ENCODE results near the gene PLD4. TPM values are rescaled to one million over a fixed set of nuclear protein-coding genes. Genes with fewer than 3 reads are reported as not detected.

The PLD4 gene
- total RNA-seq, 1 donor from 2014 or later: not detected

DNA sequence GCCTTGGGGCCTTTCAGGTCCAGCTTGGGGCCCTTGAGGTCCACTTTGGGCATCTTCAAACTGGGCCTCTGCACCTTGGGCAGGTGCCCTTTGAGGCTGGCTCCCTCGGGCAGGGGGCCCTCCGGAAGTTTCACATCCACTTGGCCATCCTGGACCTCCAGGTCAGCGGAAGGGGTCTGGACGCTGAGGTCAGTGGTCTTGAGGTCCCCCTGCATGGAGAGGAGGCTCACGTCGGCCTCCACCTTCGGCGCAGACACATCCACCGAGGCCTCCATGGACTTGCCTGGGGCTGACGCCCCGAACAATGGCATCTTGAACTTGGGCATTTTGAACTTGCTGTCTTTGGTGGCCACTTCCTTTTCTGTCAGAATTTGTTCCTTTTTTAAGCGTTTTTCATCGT lies 28.4 kb downstream of the PLD4 start:
- peaks cover 8% of the 10 kb centered on the region for H3K36me3 Mint-ChIP-seq (ENCODE audit: unreplicated experiment)
- H3K27ac Mint-ChIP-seq (ENCODE audit: unreplicated experiment): no peak overlapping the region
- H3K4me3 Mint-ChIP-seq (ENCODE audit: unreplicated experiment): no peak overlapping the region
- H3K9me3 Mint-ChIP-seq (ENCODE audit: unreplicated experiment): peaks cover 2% of the 10 kb centered on the region
- TF ChIP-seq, protein P1, sequence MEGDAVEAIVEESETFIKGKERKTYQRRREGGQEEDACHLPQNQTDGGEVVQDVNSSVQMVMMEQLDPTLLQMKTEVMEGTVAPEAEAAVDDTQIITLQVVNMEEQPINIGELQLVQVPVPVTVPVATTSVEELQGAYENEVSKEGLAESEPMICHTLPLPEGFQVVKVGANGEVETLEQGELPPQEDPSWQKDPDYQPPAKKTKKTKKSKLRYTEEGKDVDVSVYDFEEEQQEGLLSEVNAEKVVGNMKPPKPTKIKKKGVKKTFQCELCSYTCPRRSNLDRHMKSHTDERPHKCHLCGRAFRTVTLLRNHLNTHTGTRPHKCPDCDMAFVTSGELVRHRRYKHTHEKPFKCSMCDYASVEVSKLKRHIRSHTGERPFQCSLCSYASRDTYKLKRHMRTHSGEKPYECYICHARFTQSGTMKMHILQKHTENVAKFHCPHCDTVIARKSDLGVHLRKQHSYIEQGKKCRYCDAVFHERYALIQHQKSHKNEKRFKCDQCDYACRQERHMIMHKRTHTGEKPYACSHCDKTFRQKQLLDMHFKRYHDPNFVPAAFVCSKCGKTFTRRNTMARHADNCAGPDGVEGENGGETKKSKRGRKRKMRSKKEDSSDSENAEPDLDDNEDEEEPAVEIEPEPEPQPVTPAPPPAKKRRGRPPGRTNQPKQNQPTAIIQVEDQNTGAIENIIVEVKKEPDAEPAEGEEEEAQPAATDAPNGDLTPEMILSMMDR (IDR thresholded peaks at IDR 0.05; ENCODE audit: partially characterized antibody, unreplicated experiment): no peak
- peak; percentile 12 for DNase-seq
- peaks cover 8% of the 10 kb centered on the region for H3K27me3 Mint-ChIP-seq (ENCODE audit: unreplicated experiment)
- H3K4me1 Mint-ChIP-seq (ENCODE audit: low read depth, unreplicated experiment): no peaks in the 10 kb centered on the region

DNA sequence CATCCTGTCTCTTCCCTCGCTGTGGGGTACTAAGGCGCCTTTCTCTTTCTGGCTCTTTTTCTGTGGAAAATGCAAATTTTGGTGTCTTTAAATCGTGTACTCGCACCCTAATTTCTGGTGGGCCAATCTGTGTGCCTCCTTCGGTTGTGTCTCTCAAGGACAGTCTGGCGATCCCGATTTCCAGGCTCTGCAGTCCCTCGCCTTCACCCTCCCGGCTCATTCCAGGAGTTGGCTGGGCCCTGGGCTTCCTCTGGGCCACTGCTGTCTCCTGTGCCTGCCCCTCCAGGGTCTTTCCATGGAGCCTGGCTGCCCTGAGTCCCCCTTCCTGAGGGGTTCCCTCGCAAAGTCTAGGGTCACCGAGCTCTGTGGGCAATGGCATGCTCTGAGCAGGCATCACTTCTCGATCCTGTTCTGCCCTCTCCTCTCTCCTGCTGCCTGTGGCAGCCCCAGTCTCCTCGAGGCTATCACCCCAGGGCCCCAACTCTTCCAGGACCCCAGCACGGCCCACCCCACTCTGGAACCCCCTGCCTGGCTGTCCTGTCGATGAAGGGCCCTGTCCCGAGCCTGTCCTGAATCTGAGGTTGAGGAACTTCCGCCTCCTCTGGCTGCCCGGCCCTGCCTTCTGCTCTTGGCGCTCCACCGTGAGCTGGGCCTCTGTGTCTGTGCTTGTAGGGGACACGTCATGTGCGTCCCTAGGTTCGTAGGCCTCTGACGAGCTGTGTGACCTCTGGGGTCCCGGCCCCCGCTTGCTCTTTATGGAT lies 29.4 kb downstream of the PLD4 start:
- Mint-ChIP-seq H3K27me3 (ENCODE audit: unreplicated experiment) (peaks cover 10% of the 10 kb centered on the region), H3K4me3 (ENCODE audit: unreplicated experiment) (no peak overlapping the region), H3K27ac (ENCODE audit: unreplicated experiment) (no peak overlapping the region), H3K9me3 (ENCODE audit: unreplicated experiment) (peaks cover 2% of the 10 kb centered on the region), H3K36me3 (ENCODE audit: unreplicated experiment) (peaks cover 8% of the 10 kb centered on the region), H3K4me1 (ENCODE audit: low read depth, unreplicated experiment) (no peaks in the 10 kb centered on the region)
- TF ChIP-seq, protein P1 (IDR thresholded peaks at IDR 0.05; ENCODE audit: partially characterized antibody, unreplicated experiment): no peak
- DNase-seq: peak; percentile 13

DNA sequence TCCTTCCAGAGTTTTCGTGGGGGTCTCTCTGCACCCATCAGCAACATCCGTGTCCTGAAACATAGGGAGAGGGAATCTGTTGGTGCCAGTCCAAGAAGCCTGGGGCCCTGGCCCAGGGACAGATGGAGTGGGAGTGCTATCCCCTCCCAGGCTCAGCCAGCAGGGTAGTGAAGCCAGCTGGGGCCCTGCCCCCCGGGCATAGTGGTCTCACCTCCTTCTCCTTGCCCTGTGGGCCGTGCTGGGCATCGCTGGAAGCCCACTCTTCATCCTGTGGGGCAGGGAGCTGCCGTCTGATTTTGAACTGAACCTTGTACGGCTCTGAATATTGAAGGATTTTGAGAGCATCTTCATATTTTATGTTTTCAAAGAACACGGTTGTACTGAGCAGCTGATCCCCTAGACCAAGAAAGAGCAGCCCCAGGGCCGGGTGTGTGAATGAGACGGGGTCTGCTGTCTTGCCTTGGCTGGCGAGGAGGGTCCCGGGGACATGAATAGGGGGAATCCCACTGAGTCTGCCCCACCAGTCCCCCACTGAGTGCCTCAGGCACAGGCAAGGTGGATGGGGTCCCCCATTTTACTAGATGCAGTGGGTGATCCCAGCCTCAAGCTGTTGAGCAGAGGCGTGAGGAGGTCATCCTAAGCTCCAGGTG lies 30.2 kb downstream of the PLD4 start:
- peak; percentile 5 for DNase-seq
- TF ChIP-seq, protein P1 (IDR thresholded peaks at IDR 0.05; ENCODE audit: partially characterized antibody, unreplicated experiment): no peak
- peaks cover 8% of the 10 kb centered on the region for H3K36me3 Mint-ChIP-seq (ENCODE audit: unreplicated experiment)
- H3K27ac Mint-ChIP-seq (ENCODE audit: unreplicated experiment): no peak overlapping the region
- H3K4me3 Mint-ChIP-seq (ENCODE audit: unreplicated experiment): no peak overlapping the region
- peaks cover 2% of the 10 kb centered on the region for H3K9me3 Mint-ChIP-seq (ENCODE audit: unreplicated experiment)
- H3K4me1 Mint-ChIP-seq (ENCODE audit: low read depth, unreplicated experiment): no peaks in the 10 kb centered on the region
- H3K27me3 Mint-ChIP-seq (ENCODE audit: unreplicated experiment): peaks cover 10% of the 10 kb centered on the region

DNA sequence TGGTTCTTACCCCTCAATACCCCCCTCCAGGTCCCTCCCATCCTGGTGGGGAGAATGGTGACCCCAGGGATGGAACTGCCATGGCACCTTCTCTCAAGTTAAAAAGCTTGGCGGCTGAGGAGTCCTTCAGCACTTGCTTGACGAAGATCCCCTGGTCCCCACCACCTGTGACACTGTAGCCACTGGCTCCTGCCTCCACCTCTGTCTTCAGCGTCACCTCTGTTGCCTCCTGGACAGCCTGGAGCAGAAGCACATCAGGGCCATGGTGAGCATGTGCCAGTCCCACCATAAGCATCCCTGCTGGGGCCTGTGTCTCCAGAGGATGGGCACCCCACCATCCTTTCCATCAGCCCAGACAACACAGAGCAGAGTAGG lies 30.7 kb downstream of the PLD4 start:
- Mint-ChIP-seq H3K36me3 (ENCODE audit: unreplicated experiment) (peaks cover 8% of the 10 kb centered on the region), H3K27ac (ENCODE audit: unreplicated experiment) (no peak overlapping the region), H3K4me3 (ENCODE audit: unreplicated experiment) (no peak overlapping the region), H3K9me3 (ENCODE audit: unreplicated experiment) (peaks cover 2% of the 10 kb centered on the region), H3K4me1 (ENCODE audit: low read depth, unreplicated experiment) (no peaks in the 10 kb centered on the region), H3K27me3 (ENCODE audit: unreplicated experiment) (peaks cover 10% of the 10 kb centered on the region)
- TF ChIP-seq, protein P1 (IDR thresholded peaks at IDR 0.05; ENCODE audit: partially characterized antibody, unreplicated experiment): no peak
- DNase-seq: peak; percentile 6

DNA sequence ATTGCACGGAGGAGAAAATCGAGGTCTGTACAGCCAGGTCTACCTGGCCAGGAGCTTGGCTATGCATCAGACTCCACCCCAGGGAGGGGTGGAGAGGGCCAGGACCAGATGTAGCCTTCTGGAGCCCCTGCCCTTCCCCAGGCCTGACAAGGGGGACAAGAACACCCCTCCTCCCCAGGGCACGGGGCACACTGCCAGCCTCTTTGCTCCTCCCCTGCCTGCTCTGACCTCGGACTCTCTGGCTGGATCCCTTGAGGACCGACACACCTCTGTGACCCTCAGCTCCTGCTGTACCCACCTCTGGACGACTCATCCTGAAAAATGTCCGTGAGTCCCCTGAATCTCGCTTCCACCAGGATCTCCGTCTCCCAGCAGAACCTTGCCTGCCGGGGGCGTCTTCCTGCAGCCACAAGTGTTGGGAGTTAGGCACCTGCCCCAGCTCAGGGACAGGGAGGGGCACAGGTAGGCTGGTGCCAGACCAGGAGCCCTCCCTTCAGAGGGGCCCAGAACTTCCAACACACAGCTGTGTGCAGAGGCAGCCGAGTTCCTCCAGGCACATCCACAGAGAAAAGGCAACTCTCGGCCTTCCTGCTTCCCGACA lies 31.7 kb downstream of the PLD4 start:
- Mint-ChIP-seq H3K27ac (ENCODE audit: unreplicated experiment) (no peak overlapping the region), H3K27me3 (ENCODE audit: unreplicated experiment) (peaks cover 10% of the 10 kb centered on the region), H3K9me3 (ENCODE audit: unreplicated experiment) (peaks cover 2% of the 10 kb centered on the region), H3K36me3 (ENCODE audit: unreplicated experiment) (peaks cover 8% of the 10 kb centered on the region), H3K4me3 (ENCODE audit: unreplicated experiment) (no peak overlapping the region), H3K4me1 (ENCODE audit: low read depth, unreplicated experiment) (no peaks in the 10 kb centered on the region)
- TF ChIP-seq, protein P1 (IDR thresholded peaks at IDR 0.05; ENCODE audit: partially characterized antibody, unreplicated experiment): no peak
- DNase-seq: peak; percentile 7

Measured in glutamatergic neuron (in vitro differentiated cells).